Activated CD8-positive, alpha-beta T cell treated with anti-CD3 and anti-CD28 coated beads, Interleukin-2, amount 10 ng/mL, durations not matched to agents 7 days and 5 days (primary cell): ENCODE measurements around the gene HEPACAM. TPM values are rescaled to one million over a fixed set of nuclear protein-coding genes. Genes with fewer than 3 reads are reported as not detected.

Experiments
- ATAC-seq: fragments of 150-1000 bp; cut with Tn5 transposase; one replicate; pipeline ENCODE4 v1.10.0; 2021; ENCODE audit warnings: moderate library complexity
- CTCF ChIA-PET: fragments of 350-600 bp; sonication (Branson Sonifier 250); formaldehyde crosslinking; loops from one replicate; lab custom pipeline; 2021; ENCODE audit warnings: antibody characterized with exemption; lab: Charles Lee
- POLR2A ChIA-PET: fragments of 350-600 bp; sonication (Branson Sonifier 250); formaldehyde crosslinking; loops from one replicate; lab custom pipeline; 2021; ENCODE audit warnings: antibody characterized with exemption; lab: Charles Lee
- DNase-seq: peaks from one replicate; pipeline ENCODE4 v3.0.0-alpha.2; 2020
- H3K27ac Mint-ChIP-seq: one replicate; pipeline ENCODE4 v1.8.0; 2021; ENCODE audit warnings: mild to moderate bottlenecking, mixed read lengths
- H3K27me3 Mint-ChIP-seq: one replicate; pipeline ENCODE4 v1.8.0; 2021; ENCODE audit warnings: low read depth, mixed read lengths
- H3K36me3 Mint-ChIP-seq: one replicate; pipeline ENCODE4 v1.8.0; 2021; ENCODE audit warnings: low read depth, mixed read lengths
- H3K4me1 Mint-ChIP-seq: one replicate; pipeline ENCODE4 v1.8.0; 2021; ENCODE audit warnings: low read depth, mixed read lengths
- H3K4me3 Mint-ChIP-seq: one replicate; pipeline ENCODE4 v1.8.0; 2021; ENCODE audit warnings: mild to moderate bottlenecking, mixed read lengths
- H3K9me3 Mint-ChIP-seq: one replicate; pipeline ENCODE4 v1.8.0; 2022; ENCODE audit warnings: mixed read lengths; ENCODE audit not compliant: insufficient read depth
- total RNA-seq, 2 experiments: library from RNA; stranded (reverse); gene quantifications; one replicate each; pipeline ENCODE4 v1.2.3, GENCODE V29; 2021

HEPACAM gene
- total RNA-seq, 2 experiments from 2014 or later = not detected

- Mint-ChIP-seq H3K27me3 (no peaks in the 10 kb centered on the region), H3K36me3 (peaks cover 13% of the 10 kb centered on the region), H3K4me1 (no peaks in the 10 kb centered on the region), H3K4me3 (no peak overlapping the region), H3K27ac (no peak overlapping the region), H3K9me3 (no peaks in the 10 kb centered on the region)
- POLR2A ChIA-PET = no interaction called here
- CTCF ChIA-PET = interaction anchor here (0.6 to 2.1 kb wide), 3 partner anchors 86 to 187 kb away, joined by 3 to 13 read pairs (median 3); no protein-coding TSS in a partner anchor
- peak; percentile 43 for DNase-seq
- peak; percentile 94 for ATAC-seq
Measured at GRCh38 chr11:124961972-124962609, 26.2 kb upstream of the HEPACAM start.

GRCh38 chr11:124955035-124955434 lies 19.2 kb upstream of the HEPACAM start:
- Mint-ChIP-seq H3K27me3 (no peaks in the 10 kb centered on the region), H3K4me3 (no peak overlapping the region), H3K9me3 (no peaks in the 10 kb centered on the region), H3K27ac (no peak overlapping the region), H3K4me1 (peaks cover 10% of the 10 kb centered on the region), H3K36me3 (peaks cover 12% of the 10 kb centered on the region)
- ATAC-seq (no peak), DNase-seq (no peak)
- CTCF ChIA-PET = interaction anchor here (0.7 to 4.1 kb wide), 11 partner anchors 11 to 187 kb away, joined by 3 to 21 read pairs (median 4); partner anchors contain the start of gene ROBO3
- POLR2A ChIA-PET = interaction anchor here (1.1 kb wide), 1 partner anchor 24 kb away, joined by 5 read pairs; no protein-coding TSS in a partner anchor

GRCh38 chr11:124954590-124954955 lies 18.7 kb upstream of the HEPACAM start:
- Mint-ChIP-seq H3K27me3 (no peaks in the 10 kb centered on the region), H3K4me1 (peaks cover 10% of the 10 kb centered on the region), H3K9me3 (no peaks in the 10 kb centered on the region), H3K27ac (no peak overlapping the region), H3K4me3 (no peak overlapping the region), H3K36me3 (peaks cover 12% of the 10 kb centered on the region)
- ChIA-PET CTCF (interaction anchor here (0.8 to 4.1 kb wide), 11 partner anchors 11 to 188 kb away, joined by 3 to 21 read pairs (median 5); partner anchors contain the start of gene ROBO3), POLR2A (interaction anchor here (1.1 kb wide), 1 partner anchor 24 kb away, joined by 5 read pairs; no protein-coding TSS in a partner anchor)
- DNase-seq (no peak), ATAC-seq (no peak)

- Mint-ChIP-seq H3K27ac (no peak within 1 kb of the TSS), H3K4me1 (peaks cover 10% of the 10 kb centered on the region), H3K4me3 (no peak within 1 kb of the TSS), H3K27me3 (no peaks in the 10 kb centered on the region), H3K9me3 (peaks cover 4% of the 10 kb centered on the region), H3K36me3 (peaks cover 17% of the 10 kb centered on the region)
- ChIA-PET POLR2A (interaction anchor here (0.6 to 1.6 kb wide), 20 partner anchors 10 to 934 kb away, joined by 3 to 14 read pairs (median 3); partner anchors contain the start of genes EI24, HEPACAM, HYLS1 and TBRG1), CTCF (interaction anchor here (0.8 to 4.1 kb wide), 14 partner anchors 10 to 188 kb away, joined by 3 to 21 read pairs (median 4); partner anchors contain the start of genes ROBO3 and TMEM218)
- peak; percentile 98 for DNase-seq
- ATAC-seq = peak; percentile 94
Measured at GRCh38 chr11:124953753-124954589, 18.1 kb upstream of the HEPACAM start, which contains the start of gene CCDC15. CCDC15 (plus strand) TSS chr11:124954202; CDS start chr11:124954733, 531 bp downstream.

- ATAC-seq (no peak), DNase-seq (peak; percentile 25)
- no peak overlapping the region for H3K27ac Mint-ChIP-seq
- ChIA-PET POLR2A (interaction anchor here (1.0 to 1.6 kb wide), 5 partner anchors 10 to 75 kb away, joined by 3 to 7 read pairs (median 3); no protein-coding TSS in a partner anchor), CTCF (interaction anchor here (1.1 to 3.7 kb wide), 9 partner anchors 9 to 188 kb away, joined by 3 to 21 read pairs (median 4); no protein-coding TSS in a partner anchor)
- H3K4me1 Mint-ChIP-seq = peaks cover 13% of the 10 kb centered on the region
- peaks cover 26% of the 10 kb centered on the region for H3K36me3 Mint-ChIP-seq
- no peak overlapping the region for H3K4me3 Mint-ChIP-seq
- H3K9me3 Mint-ChIP-seq = peaks cover 18% of the 10 kb centered on the region
- H3K27me3 Mint-ChIP-seq = no peaks in the 10 kb centered on the region
Measured at GRCh38 chr11:124951341-124951740, 15.5 kb upstream of the HEPACAM start.

GRCh38 chr11:124950601-124951330 lies 14.9 kb upstream of the HEPACAM start:
- ChIA-PET CTCF (interaction anchor here (0.8 to 3.7 kb wide), 13 partner anchors 10 to 188 kb away, joined by 3 to 21 read pairs (median 4); partner anchors contain the start of gene HEPACAM), POLR2A (interaction anchor here (1.0 to 1.6 kb wide), 5 partner anchors 9 to 74 kb away, joined by 3 to 7 read pairs (median 3); no protein-coding TSS in a partner anchor)
- H3K4me3 Mint-ChIP-seq = no peak overlapping the region
- ATAC-seq (peak; percentile 49), DNase-seq (peak; percentile 70)
- peaks cover 11% of the 10 kb centered on the region for H3K4me1 Mint-ChIP-seq
- H3K27ac Mint-ChIP-seq = no peak overlapping the region
- peaks cover 18% of the 10 kb centered on the region for H3K9me3 Mint-ChIP-seq
- peaks cover 24% of the 10 kb centered on the region for H3K36me3 Mint-ChIP-seq
- no peaks in the 10 kb centered on the region for H3K27me3 Mint-ChIP-seq

- CTCF ChIA-PET = no interaction called here
- no peak overlapping the region for H3K27ac Mint-ChIP-seq
- no peak for DNase-seq
- no peak for ATAC-seq
- no peak overlapping the region for H3K4me3 Mint-ChIP-seq
- POLR2A ChIA-PET = no interaction called here
- no peaks in the 10 kb centered on the region for H3K27me3 Mint-ChIP-seq
- H3K9me3 Mint-ChIP-seq = peaks cover 18% of the 10 kb centered on the region
- peaks cover 20% of the 10 kb centered on the region for H3K4me1 Mint-ChIP-seq
- H3K36me3 Mint-ChIP-seq = peaks cover 22% of the 10 kb centered on the region
Measured at GRCh38 chr11:124946735-124947141, 10.9 kb upstream of the HEPACAM start.

GRCh38 chr11:124945826-124946225 lies 10.0 kb upstream of the HEPACAM start:
- H3K9me3 Mint-ChIP-seq = peaks cover 18% of the 10 kb centered on the region
- POLR2A ChIA-PET = no interaction called here
- peaks cover 20% of the 10 kb centered on the region for H3K4me1 Mint-ChIP-seq
- CTCF ChIA-PET = interaction anchor here (1.6 kb wide), 1 partner anchor 70 kb away, joined by 7 read pairs; no protein-coding TSS in a partner anchor
- H3K4me3 Mint-ChIP-seq = no peak overlapping the region
- H3K36me3 Mint-ChIP-seq = peaks cover 22% of the 10 kb centered on the region
- no peaks in the 10 kb centered on the region for H3K27me3 Mint-ChIP-seq
- H3K27ac Mint-ChIP-seq = no peak overlapping the region
- ATAC-seq (no peak), DNase-seq (no peak)

- H3K27me3 Mint-ChIP-seq = no peaks in the 10 kb centered on the region
- H3K27ac Mint-ChIP-seq = no peak overlapping the region
- no peak overlapping the region for H3K4me3 Mint-ChIP-seq
- ATAC-seq = no peak
- ChIA-PET POLR2A (no interaction called here), CTCF (interaction anchor here (0.7 to 1.6 kb wide), 5 partner anchors 10 to 181 kb away, joined by 3 to 7 read pairs (median 3); no protein-coding TSS in a partner anchor)
- H3K9me3 Mint-ChIP-seq = peaks cover 18% of the 10 kb centered on the region
- peaks cover 20% of the 10 kb centered on the region for H3K4me1 Mint-ChIP-seq
- no peak for DNase-seq
- H3K36me3 Mint-ChIP-seq = peaks cover 19% of the 10 kb centered on the region
Measured at GRCh38 chr11:124944565-124944964, 8.7 kb upstream of the HEPACAM start.

GRCh38 chr11:124943741-124944140 lies 7.9 kb upstream of the HEPACAM start:
- Mint-ChIP-seq H3K4me1 (peaks cover 20% of the 10 kb centered on the region), H3K36me3 (peaks cover 13% of the 10 kb centered on the region), H3K9me3 (peaks cover 12% of the 10 kb centered on the region), H3K4me3 (no peak overlapping the region), H3K27ac (peak overlapping the region; percentile 66), H3K27me3 (no peaks in the 10 kb centered on the region)
- ATAC-seq (peak; percentile 42), DNase-seq (no peak)
- CTCF ChIA-PET = interaction anchor here (0.6 to 1.3 kb wide), 5 partner anchors 9 to 180 kb away, joined by 3 to 4 read pairs (median 3); partner anchors contain the start of gene CCDC15
- POLR2A ChIA-PET = interaction anchor here (0.8 kb wide), 1 partner anchor 9 kb away, joined by 4 read pairs; no protein-coding TSS in a partner anchor
